ENCODE measurements around the gene ELAVL3. TPM values are rescaled to one million over a fixed set of nuclear protein-coding genes. Genes with fewer than 3 reads are reported as not detected.

The ELAVL3 gene
- total and polyA plus RNA-seq, 2 donors (not counting 3 experiments of a cell fraction or from before 2014, with no cell fraction given): not detected

DNA sequence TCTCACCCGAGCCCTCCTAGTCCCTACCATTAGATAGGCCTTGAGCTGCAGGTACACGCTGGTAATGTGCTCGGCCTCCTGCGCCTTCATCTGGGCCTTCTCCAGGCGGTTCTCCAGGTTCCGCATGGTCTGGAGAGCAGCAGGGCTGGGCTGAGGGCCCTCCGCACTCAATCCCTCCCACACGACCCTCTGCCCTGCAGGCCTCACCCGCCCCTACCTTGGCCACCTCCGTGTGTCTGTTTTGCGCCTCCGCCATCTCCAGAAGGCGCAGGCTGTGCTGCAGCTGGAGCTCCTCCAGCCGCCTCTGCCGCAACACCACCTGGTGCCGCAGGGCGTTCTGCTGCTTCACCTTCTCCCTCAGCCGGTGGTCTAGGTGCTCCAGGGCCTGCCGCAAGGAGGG, 54.2 kb downstream of the ELAVL3 start:
- BruUV-seq (replicated peaks): no TSS peak
- TF ChIP-seq FOS (IDR thresholded peaks at IDR 0.05; ENCODE audit: borderline replicate concordance, insufficient read depth, low read length): no peak
- dilution Hi-C loops (cut with MboI; ENCODE audit: extremely low pct_ligation_motif_present, low sequenced_read_pairs) (no loop called here), intact Hi-C loops (cut with micrococcal nuclease) (no loop called here)
- H3K4me2 ChIP-seq (ENCODE audit: insufficient read depth, low read length): no peak overlapping the region
- POLR2A ChIA-PET: interaction anchor here (0.6 kb wide), 1 partner anchor 44 kb away, joined by 9 read pairs; no protein-coding TSS in a partner anchor
- DNase-seq (ENCODE audit: low read depth, low spot score) (no peak), FAIRE-seq (no peak)
- CTCF ChIA-PET: no interaction called here
- no peaks in the 10 kb centered on the region for H3K9me1 ChIP-seq (replicated peaks; ENCODE audit: control insufficient read depth, extremely low read depth, insufficient read depth, low read length)
- no peak overlapping the region for H3K27ac ChIP-seq (ENCODE audit: insufficient read depth, low read depth, low read length)
- H3K4me3 ChIP-seq (replicated peaks in 1 of 3; ENCODE audit: insufficient read depth in 1 of 3, low read depth in 1 of 3, low read length in 3 of 3): no peak overlapping the region
- H3K9ac ChIP-seq (replicated peaks; ENCODE audit: extremely low read depth, insufficient read depth, low read length): no peak overlapping the region
- peaks cover 13 to 23% of the 10 kb centered on the region in 2 experiments for H3K27me3 ChIP-seq (ENCODE audit: control insufficient read depth in 2 of 2, insufficient read depth in 2 of 2, low read length in 2 of 2)
- H2AFZ ChIP-seq (ENCODE audit: low read depth, low read length): no peak overlapping the region
- H3K9me3 ChIP-seq (replicated peaks; ENCODE audit: control insufficient read depth, insufficient read depth, low read length): no peaks in the 10 kb centered on the region
- H3K79me2 ChIP-seq (ENCODE audit: control insufficient read depth, insufficient read depth, low read length): no peaks in the 10 kb centered on the region
- H4K20me1 ChIP-seq (replicated peaks; ENCODE audit: control insufficient read depth, extremely low read depth, insufficient read depth, low read length): no peaks in the 10 kb centered on the region
- H3K36me3 ChIP-seq (ENCODE audit: control insufficient read depth in 2 of 2, extremely low read depth in 1 of 2, insufficient read depth in 2 of 2, low read length in 2 of 2): no peaks in the 10 kb centered on the region
- no peaks in the 10 kb centered on the region for H3K4me1 ChIP-seq (ENCODE audit: control insufficient read depth, extremely low read depth, insufficient read depth, low read length)

DNA sequence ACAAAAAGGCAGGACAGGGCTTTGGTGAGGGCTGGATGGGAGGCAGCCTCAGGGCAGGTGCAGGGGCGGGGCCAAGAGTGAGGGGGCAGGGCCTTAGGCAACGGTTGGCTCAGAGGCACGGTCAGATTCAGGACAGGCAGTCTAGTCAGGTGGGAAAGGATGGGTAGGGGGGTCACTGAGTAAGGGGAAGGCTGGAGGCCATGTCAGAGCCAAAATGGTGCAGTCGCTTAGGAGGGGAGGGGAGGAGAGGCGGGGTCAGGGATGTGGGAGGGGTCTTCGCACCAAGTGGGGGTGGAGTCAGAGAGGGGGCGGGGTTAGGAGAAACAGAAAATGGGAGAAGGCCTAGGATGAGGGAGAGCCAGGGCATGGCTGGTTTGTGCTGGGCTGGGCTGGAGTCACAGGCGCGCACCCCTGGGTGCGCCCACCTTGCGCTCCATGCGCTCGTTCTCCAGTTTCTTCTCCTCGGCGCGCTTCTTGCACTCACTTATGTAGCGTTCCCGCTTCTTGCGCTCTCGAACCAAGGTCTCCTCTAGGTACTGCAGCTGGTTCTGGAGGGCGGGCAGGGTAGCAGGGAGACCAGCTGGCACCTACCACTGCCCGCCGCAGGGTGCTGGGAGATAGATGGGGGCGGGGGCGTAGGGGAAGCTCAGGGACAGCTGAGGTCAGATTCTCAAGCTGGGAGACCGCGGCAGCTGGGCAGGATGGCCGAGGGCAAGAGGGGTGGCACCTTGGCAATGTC, 55.0 kb downstream of the ELAVL3 start:
- FAIRE-seq: no peak
- dilution Hi-C loops (cut with MboI; ENCODE audit: extremely low pct_ligation_motif_present, low sequenced_read_pairs): no loop called here

More for the DNA sequence above, 55.0 kb downstream of the ELAVL3 start:
- intact Hi-C loops (cut with micrococcal nuclease): no loop called here
- no peaks in the 10 kb centered on the region for H3K79me2 ChIP-seq (ENCODE audit: control insufficient read depth, insufficient read depth, low read length)
- POLR2A ChIA-PET: interaction anchor here (0.6 kb wide), 1 partner anchor 43 kb away, joined by 9 read pairs; no protein-coding TSS in a partner anchor
- no peak overlapping the region for H3K4me2 ChIP-seq (ENCODE audit: insufficient read depth, low read length)
- BruUV-seq (replicated peaks): no TSS peak
- H3K4me3 ChIP-seq (replicated peaks in 1 of 3; ENCODE audit: insufficient read depth in 1 of 3, low read depth in 1 of 3, low read length in 3 of 3): no peak overlapping the region
- TF ChIP-seq, protein P1, sequence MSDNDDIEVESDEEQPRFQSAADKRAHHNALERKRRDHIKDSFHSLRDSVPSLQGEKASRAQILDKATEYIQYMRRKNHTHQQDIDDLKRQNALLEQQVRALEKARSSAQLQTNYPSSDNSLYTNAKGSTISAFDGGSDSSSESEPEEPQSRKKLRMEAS (IDR thresholded peaks at IDR 0.05; ENCODE audit: insufficient read depth, insufficient read length): no peak
- TF ChIP-seq POLR2A (IDR thresholded peaks at IDR 0.05; ENCODE audit: low read depth, low read length): no peak
- no peak for TF ChIP-seq GATA2 (IDR thresholded peaks at IDR 0.05; ENCODE audit: insufficient read depth, insufficient read length, low read depth, low read length)
- TF ChIP-seq, protein P2, sequence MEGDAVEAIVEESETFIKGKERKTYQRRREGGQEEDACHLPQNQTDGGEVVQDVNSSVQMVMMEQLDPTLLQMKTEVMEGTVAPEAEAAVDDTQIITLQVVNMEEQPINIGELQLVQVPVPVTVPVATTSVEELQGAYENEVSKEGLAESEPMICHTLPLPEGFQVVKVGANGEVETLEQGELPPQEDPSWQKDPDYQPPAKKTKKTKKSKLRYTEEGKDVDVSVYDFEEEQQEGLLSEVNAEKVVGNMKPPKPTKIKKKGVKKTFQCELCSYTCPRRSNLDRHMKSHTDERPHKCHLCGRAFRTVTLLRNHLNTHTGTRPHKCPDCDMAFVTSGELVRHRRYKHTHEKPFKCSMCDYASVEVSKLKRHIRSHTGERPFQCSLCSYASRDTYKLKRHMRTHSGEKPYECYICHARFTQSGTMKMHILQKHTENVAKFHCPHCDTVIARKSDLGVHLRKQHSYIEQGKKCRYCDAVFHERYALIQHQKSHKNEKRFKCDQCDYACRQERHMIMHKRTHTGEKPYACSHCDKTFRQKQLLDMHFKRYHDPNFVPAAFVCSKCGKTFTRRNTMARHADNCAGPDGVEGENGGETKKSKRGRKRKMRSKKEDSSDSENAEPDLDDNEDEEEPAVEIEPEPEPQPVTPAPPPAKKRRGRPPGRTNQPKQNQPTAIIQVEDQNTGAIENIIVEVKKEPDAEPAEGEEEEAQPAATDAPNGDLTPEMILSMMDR (IDR thresholded peaks at IDR 0.05; ENCODE audit: extremely low read depth in 1 of 2, insufficient read depth in 1 of 2, low read depth in 1 of 2, low read length in 2 of 2): no peak
- TF ChIP-seq FOS (IDR thresholded peaks at IDR 0.05; ENCODE audit: borderline replicate concordance, insufficient read depth, low read length): no peak
- no peak for TF ChIP-seq POLR2AphosphoS5 (IDR thresholded peaks at IDR 0.05; ENCODE audit: insufficient read depth, low read depth, low read length)
- H3K9me1 ChIP-seq (replicated peaks; ENCODE audit: control insufficient read depth, extremely low read depth, insufficient read depth, low read length): no peaks in the 10 kb centered on the region
- no peak overlapping the region for H3K9ac ChIP-seq (replicated peaks; ENCODE audit: extremely low read depth, insufficient read depth, low read length)
- no peaks in the 10 kb centered on the region for H3K4me1 ChIP-seq (ENCODE audit: control insufficient read depth, extremely low read depth, insufficient read depth, low read length)
- no peak overlapping the region for H3K27ac ChIP-seq (ENCODE audit: insufficient read depth, low read depth, low read length)
- no peak for DNase-seq (ENCODE audit: low read depth, low spot score)
- CTCF ChIA-PET: no interaction called here
- H2AFZ ChIP-seq (ENCODE audit: low read depth, low read length): no peak overlapping the region
- H3K27me3 ChIP-seq (ENCODE audit: control insufficient read depth in 2 of 2, insufficient read depth in 2 of 2, low read length in 2 of 2): peaks cover 16 to 29% of the 10 kb centered on the region in 2 experiments
- H3K36me3 ChIP-seq (ENCODE audit: control insufficient read depth in 2 of 2, extremely low read depth in 1 of 2, insufficient read depth in 2 of 2, low read length in 2 of 2): no peaks in the 10 kb centered on the region
- no peaks in the 10 kb centered on the region for H4K20me1 ChIP-seq (replicated peaks; ENCODE audit: control insufficient read depth, extremely low read depth, insufficient read depth, low read length)
- H3K9me3 ChIP-seq (replicated peaks; ENCODE audit: control insufficient read depth, insufficient read depth, low read length): no peaks in the 10 kb centered on the region

All from endothelial cell of umbilical vein (primary cell).